Activated T-helper 1 cell treated with anti-CD3 and anti-CD28 coated beads, Interleukin-2, amount 50 U/mL, for 16 hours (primary cell): ENCODE data around the gene RCBTB2.

ENCODE experiments used
- DNase-seq, 2 donors: peaks; one replicate each; pipeline ENCODE4 v3.0.0-alpha.2; 2020; ENCODE audit warnings: low read depth in 1 of 2, low spot score in 1 of 2

Gene RCBTB2

GRCh38 chr13:48531416-48532255, 1.2 kb downstream of the RCBTB2 start:
- DNase-seq = no peak

GRCh38 chr13:48530833-48531232, 2.0 kb downstream of the RCBTB2 start:
- no peak for DNase-seq

- DNase-seq = no peak
Observed at GRCh38 chr13:48528720-48529119, 4.2 kb downstream of the RCBTB2 start.

- no peak for DNase-seq
Observed at GRCh38 chr13:48527955-48528354, 4.9 kb downstream of the RCBTB2 start.

- DNase-seq = no peak
Observed at GRCh38 chr13:48526286-48526685, 6.6 kb downstream of the RCBTB2 start.

- no peak for DNase-seq
Observed at GRCh38 chr13:48518083-48518482, 14.8 kb downstream of the RCBTB2 start.

GRCh38 chr13:48515732-48516131, 17.1 kb downstream of the RCBTB2 start:
- DNase-seq = no peak

GRCh38 chr13:48514793-48515192, 18.1 kb downstream of the RCBTB2 start:
- no peak for DNase-seq

GRCh38 chr13:48511621-48512230, 21.2 kb downstream of the RCBTB2 start:
- DNase-seq = no peak

GRCh38 chr13:48510698-48511097, 22.2 kb downstream of the RCBTB2 start:
- no peak for DNase-seq

- DNase-seq = no peak
Observed at GRCh38 chr13:48508011-48508410, 24.9 kb downstream of the RCBTB2 start.

- no peak for DNase-seq
Observed at GRCh38 chr13:48507021-48507420, 25.9 kb downstream of the RCBTB2 start.

GRCh38 chr13:48506092-48506701, 26.7 kb downstream of the RCBTB2 start:
- DNase-seq = no peak

GRCh38 chr13:48505597-48506091, 27.2 kb downstream of the RCBTB2 start:
- DNase-seq = peak in 1 of 2 donors; percentile 23

- DNase-seq = no peak
Observed at GRCh38 chr13:48505012-48505411, 27.9 kb downstream of the RCBTB2 start.

GRCh38 chr13:48504606-48505005, 28.3 kb downstream of the RCBTB2 start:
- no peak for DNase-seq

GRCh38 chr13:48502601-48503319, 30.1 kb downstream of the RCBTB2 start:
- no peak for DNase-seq

- DNase-seq = no peak
Observed at GRCh38 chr13:48501705-48502104, 31.2 kb downstream of the RCBTB2 start.

- DNase-seq = no peak
Observed at GRCh38 chr13:48500652-48501197, 32.2 kb downstream of the RCBTB2 start.

GRCh38 chr13:48497669-48498068, 35.2 kb downstream of the RCBTB2 start:
- DNase-seq = no peak
